GM12865 (cell line): ENCODE data around the gene PTPRF.

Source experiments
- DNase-seq: peaks from one replicate; pipeline ENCODE4 v3.0.0; 2010; ENCODE audit warnings: low read depth
- H3K4me3 ChIP-seq: 2 replicates; pipeline ENCODE4 v1.5.1; 2011; ENCODE audit warnings: mild to moderate bottlenecking, low read depth, low read length, control low read depth
- CTCF ChIP-seq: IDR thresholded peaks from 2 replicates; pipeline ENCODE4 v1.5.1; 2011; ENCODE audit warnings: low read length, control low read depth, low read depth, inconsistent platforms; ENCODE audit not compliant: insufficient read depth; ENCODE audit errors: missing control alignments

Gene PTPRF

GRCh38 chr1:43586136-43586731 is 55.6 kb downstream of the PTPRF start:
- no peak for DNase-seq
- no peak overlapping the region for H3K4me3 ChIP-seq
- no peak for TF ChIP-seq CTCF

- DNase-seq = no peak
- TF ChIP-seq CTCF = no peak
- no peak overlapping the region for H3K4me3 ChIP-seq
These were observed 56.3 kb downstream of the PTPRF start for GRCh38 chr1:43587001-43587400.

GRCh38 chr1:43587594-43587993 is 56.9 kb downstream of the PTPRF start:
- DNase-seq = no peak
- no peak for TF ChIP-seq CTCF
- H3K4me3 ChIP-seq = no peak overlapping the region

- DNase-seq = no peak
- no peak for TF ChIP-seq CTCF
These were observed 57.9 kb downstream of the PTPRF start for GRCh38 chr1:43588592-43588991.

GRCh38 chr1:43590388-43590925 is 59.8 kb downstream of the PTPRF start:
- DNase-seq = no peak
- H3K4me3 ChIP-seq = no peak overlapping the region
- no peak for TF ChIP-seq CTCF

More at GRCh38 chr1:43588592-43588991, 57.9 kb downstream of the PTPRF start:
- no peak overlapping the region for H3K4me3 ChIP-seq

- H3K4me3 ChIP-seq = no peak overlapping the region
- no peak for TF ChIP-seq CTCF
- no peak for DNase-seq
These were observed 60.5 kb downstream of the PTPRF start for GRCh38 chr1:43591181-43591580.
